GM18517 (cell line): ENCODE results near the gene HS1BP3.

Experiments used
- ATAC-seq: cut with Tn5 transposase; IDR thresholded peaks from one replicate; pipeline ENCODE4 v1.9.1; 2021; ENCODE audit warnings: mild to moderate bottlenecking, moderate library complexity; ENCODE audit not compliant: unreplicated experiment

HS1BP3 gene

GRCh38 chr2:20648206-20648605 is 2.7 kb downstream of the HS1BP3 start:
- ATAC-seq, result no peak

GRCh38 chr2:20647738-20648137 is 3.2 kb downstream of the HS1BP3 start:
- no peak for ATAC-seq

GRCh38 chr2:20647211-20647610 is 3.7 kb downstream of the HS1BP3 start:
- ATAC-seq, result no peak

GRCh38 chr2:20646446-20646845 is 4.5 kb downstream of the HS1BP3 start:
- ATAC-seq, result no peak

GRCh38 chr2:20645761-20646160 is 5.1 kb downstream of the HS1BP3 start:
- ATAC-seq, result no peak

- no peak for ATAC-seq
Observed at GRCh38 chr2:20645301-20645701, 5.6 kb downstream of the HS1BP3 start.

- no peak for ATAC-seq
Observed at GRCh38 chr2:20643826-20644225, 7.1 kb downstream of the HS1BP3 start.

- no peak for ATAC-seq
Observed at GRCh38 chr2:20643060-20643459, 7.8 kb downstream of the HS1BP3 start.

GRCh38 chr2:20642055-20642971 is 8.6 kb downstream of the HS1BP3 start:
- ATAC-seq, result no peak

- no peak for ATAC-seq
Observed at GRCh38 chr2:20641123-20641985, 9.5 kb downstream of the HS1BP3 start.

- no peak for ATAC-seq
Observed at GRCh38 chr2:20640411-20641122, 10.3 kb downstream of the HS1BP3 start.

GRCh38 chr2:20638646-20639430 is 12.1 kb downstream of the HS1BP3 start:
- ATAC-seq, result no peak

GRCh38 chr2:20638014-20638413 is 12.9 kb downstream of the HS1BP3 start:
- no peak for ATAC-seq

- no peak for ATAC-seq
Observed at GRCh38 chr2:20637147-20637546, 13.8 kb downstream of the HS1BP3 start.

GRCh38 chr2:20635675-20636584 is 15.0 kb downstream of the HS1BP3 start:
- ATAC-seq, result peak; percentile 67

GRCh38 chr2:20635113-20635510 is 15.8 kb downstream of the HS1BP3 start:
- ATAC-seq, result no peak

- no peak for ATAC-seq
Observed at GRCh38 chr2:20634507-20635112, 16.3 kb downstream of the HS1BP3 start.

GRCh38 chr2:20633794-20634506 is 16.9 kb downstream of the HS1BP3 start:
- no peak for ATAC-seq
